Measurements from ENCODE around the gene MRPL52. TPM values are rescaled to one million over a fixed set of nuclear protein-coding genes. Genes with fewer than 3 reads are reported as not detected.
A peak's percentile ranks its signal among the peaks of the same experiment; 100 is the strongest.

Gene MRPL52
- total RNA-seq, 1 donor from 2014 or later: 67.9 TPM

GRCh38 chr14:22883173-22883976, 53.7 kb downstream of the MRPL52 start, which contains the start of gene REM2:
Gene REM2 (plus strand): TSS chr14:22883222. CDS start chr14:22883288, 66 bp downstream.
- Mint-ChIP-seq H3K36me3 (ENCODE audit: unreplicated experiment) (peaks cover 8% of the 10 kb centered on the region), H3K9me3 (ENCODE audit: unreplicated experiment) (peaks cover 28% of the 10 kb centered on the region), H3K4me3 (ENCODE audit: unreplicated experiment) (peak within 1 kb of the TSS; percentile 99), H3K4me1 (ENCODE audit: low read depth, unreplicated experiment) (peaks cover 49% of the 10 kb centered on the region), H3K27me3 (ENCODE audit: unreplicated experiment) (peaks cover 40% of the 10 kb centered on the region), H3K27ac (ENCODE audit: unreplicated experiment) (peak within 1 kb of the TSS; percentile 100)
- DNase-seq: peak; percentile 89
- no peak for TF ChIP-seq CTCF (IDR thresholded peaks at IDR 0.05; ENCODE audit: partially characterized antibody, unreplicated experiment)

- H3K4me1 Mint-ChIP-seq (ENCODE audit: low read depth, unreplicated experiment): peaks cover 49% of the 10 kb centered on the region
- H3K27ac Mint-ChIP-seq (ENCODE audit: unreplicated experiment): peak overlapping the region; percentile 100
- DNase-seq: no peak
- peaks cover 8% of the 10 kb centered on the region for H3K36me3 Mint-ChIP-seq (ENCODE audit: unreplicated experiment)
- H3K4me3 Mint-ChIP-seq (ENCODE audit: unreplicated experiment): peak overlapping the region; percentile 99
- no peak for TF ChIP-seq CTCF (IDR thresholded peaks at IDR 0.05; ENCODE audit: partially characterized antibody, unreplicated experiment)
- H3K27me3 Mint-ChIP-seq (ENCODE audit: unreplicated experiment): peaks cover 40% of the 10 kb centered on the region
- peaks cover 28% of the 10 kb centered on the region for H3K9me3 Mint-ChIP-seq (ENCODE audit: unreplicated experiment)
These were observed 54.5 kb downstream of the MRPL52 start for GRCh38 chr14:22884076-22884737.

Other genes with a start within 250 kb of the MRPL52 start
- 122 TPM for gene DAD1, start 240.7 kb upstream of the MRPL52 start, total RNA-seq (ENCODE audit: unreplicated experiment)
- 8.1 TPM for gene ABHD4, start 231.6 kb upstream of the MRPL52 start, total RNA-seq (ENCODE audit: unreplicated experiment)
- not detected for gene OR6J1, start 185.5 kb upstream of the MRPL52 start, total RNA-seq (ENCODE audit: unreplicated experiment)
- 80.3 TPM for gene OXA1L, start 63.2 kb upstream of the MRPL52 start, total RNA-seq (ENCODE audit: unreplicated experiment)
- 1.7 TPM for gene SLC7A7, start 14.5 kb upstream of the MRPL52 start, total RNA-seq (ENCODE audit: unreplicated experiment)
- gene MMP14, start 6.7 kb downstream of the MRPL52 start, total RNA-seq (ENCODE audit: unreplicated experiment): 162 TPM
- gene LRP10, start 41.9 kb downstream of the MRPL52 start, total RNA-seq (ENCODE audit: unreplicated experiment): 15.1 TPM
- 73.2 TPM for gene REM2, start 53.3 kb downstream of the MRPL52 start, total RNA-seq (ENCODE audit: unreplicated experiment)
- 70.9 TPM for gene RBM23, start 89.3 kb downstream of the MRPL52 start, total RNA-seq (ENCODE audit: unreplicated experiment)
- gene PRMT5, start 99.5 kb downstream of the MRPL52 start, total RNA-seq (ENCODE audit: unreplicated experiment): 54.6 TPM
- 9.7 TPM for gene HAUS4, start 127.2 kb downstream of the MRPL52 start, total RNA-seq (ENCODE audit: unreplicated experiment)
- gene AJUBA, start 152.7 kb downstream of the MRPL52 start, total RNA-seq (ENCODE audit: unreplicated experiment): 0.34 TPM
- 12.1 TPM for gene C14orf93, start 180.3 kb downstream of the MRPL52 start, total RNA-seq (ENCODE audit: unreplicated experiment)
- gene PSMB5, start 205.0 kb downstream of the MRPL52 start, total RNA-seq (ENCODE audit: unreplicated experiment): 289 TPM
- not detected for gene PSMB11, start 212.3 kb downstream of the MRPL52 start, total RNA-seq (ENCODE audit: unreplicated experiment)
- 164 TPM for gene CDH24, start 227.6 kb downstream of the MRPL52 start, total RNA-seq (ENCODE audit: unreplicated experiment)

All from glutamatergic neuron (in vitro differentiated cells).